ENCODE measurements around the gene NCBP3.

The NCBP3 gene

GRCh38 chr17:3889325-3890012 is 43.4 kb upstream of the NCBP3 start:
- peaks cover 17% of the 10 kb centered on the region for H3K36me3 ChIP-seq
- no peaks in the 10 kb centered on the region for H3K27me3 ChIP-seq (ENCODE audit: insufficient read depth, low read depth, severe bottlenecking)
- no peak overlapping the region for H3K4me3 ChIP-seq (ENCODE audit: low read depth, low read length)
- no peaks in the 10 kb centered on the region for H3K9me3 ChIP-seq (ENCODE audit: severe bottlenecking)
- no peak for DNase-seq
- TF ChIP-seq, protein P1, sequence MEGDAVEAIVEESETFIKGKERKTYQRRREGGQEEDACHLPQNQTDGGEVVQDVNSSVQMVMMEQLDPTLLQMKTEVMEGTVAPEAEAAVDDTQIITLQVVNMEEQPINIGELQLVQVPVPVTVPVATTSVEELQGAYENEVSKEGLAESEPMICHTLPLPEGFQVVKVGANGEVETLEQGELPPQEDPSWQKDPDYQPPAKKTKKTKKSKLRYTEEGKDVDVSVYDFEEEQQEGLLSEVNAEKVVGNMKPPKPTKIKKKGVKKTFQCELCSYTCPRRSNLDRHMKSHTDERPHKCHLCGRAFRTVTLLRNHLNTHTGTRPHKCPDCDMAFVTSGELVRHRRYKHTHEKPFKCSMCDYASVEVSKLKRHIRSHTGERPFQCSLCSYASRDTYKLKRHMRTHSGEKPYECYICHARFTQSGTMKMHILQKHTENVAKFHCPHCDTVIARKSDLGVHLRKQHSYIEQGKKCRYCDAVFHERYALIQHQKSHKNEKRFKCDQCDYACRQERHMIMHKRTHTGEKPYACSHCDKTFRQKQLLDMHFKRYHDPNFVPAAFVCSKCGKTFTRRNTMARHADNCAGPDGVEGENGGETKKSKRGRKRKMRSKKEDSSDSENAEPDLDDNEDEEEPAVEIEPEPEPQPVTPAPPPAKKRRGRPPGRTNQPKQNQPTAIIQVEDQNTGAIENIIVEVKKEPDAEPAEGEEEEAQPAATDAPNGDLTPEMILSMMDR (IDR thresholded peaks at IDR 0.05; ENCODE audit: low read depth, low read length), result no peak
- H3K27ac ChIP-seq, result peak overlapping the region; percentile 84

- H3K27me3 ChIP-seq (ENCODE audit: insufficient read depth, low read depth, severe bottlenecking), result no peaks in the 10 kb centered on the region
- peak; percentile 75 for DNase-seq
- H3K36me3 ChIP-seq, result peaks cover 26% of the 10 kb centered on the region
- TF ChIP-seq, protein P1 (IDR thresholded peaks at IDR 0.05; ENCODE audit: low read depth, low read length), result no peak
- H3K4me3 ChIP-seq (ENCODE audit: low read depth, low read length), result no peak overlapping the region
- H3K9me3 ChIP-seq (ENCODE audit: severe bottlenecking), result no peaks in the 10 kb centered on the region
- peak overlapping the region; percentile 84 for H3K27ac ChIP-seq
Observed at GRCh38 chr17:3888343-3889171, 42.5 kb upstream of the NCBP3 start.

- DNase-seq, result no peak
- TF ChIP-seq, protein P1 (IDR thresholded peaks at IDR 0.05; ENCODE audit: low read depth, low read length), result no peak
Observed at GRCh38 chr17:3887804-3888203, 41.8 kb upstream of the NCBP3 start.

DNA sequence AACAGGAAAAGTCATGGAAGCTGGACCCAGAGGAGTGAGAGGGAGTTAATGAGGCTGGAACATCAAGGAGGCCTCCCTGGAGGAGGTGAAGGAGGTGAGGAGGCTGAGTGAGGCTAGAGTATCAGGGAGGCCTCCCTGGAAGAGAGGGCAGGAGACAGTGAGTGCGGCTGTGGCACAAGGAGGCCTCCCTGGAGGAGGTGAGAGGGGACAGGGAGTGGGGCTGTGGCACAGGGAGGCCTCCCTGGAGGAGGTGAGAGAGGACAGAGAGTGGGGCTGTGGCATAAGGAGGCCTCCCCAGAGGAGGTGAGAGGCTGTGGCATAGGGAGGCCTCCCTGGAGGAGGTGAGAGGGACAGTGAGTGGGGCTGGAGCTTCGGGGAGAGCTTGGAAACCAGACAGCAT is 41.3 kb upstream of the NCBP3 start:
- peak overlapping the region; percentile 84 for H3K27ac ChIP-seq
- H3K4me3 ChIP-seq (ENCODE audit: low read depth, low read length), result no peak overlapping the region
- no peak for DNase-seq
- no peaks in the 10 kb centered on the region for H3K27me3 ChIP-seq (ENCODE audit: insufficient read depth, low read depth, severe bottlenecking)
- no peaks in the 10 kb centered on the region for H3K9me3 ChIP-seq (ENCODE audit: severe bottlenecking)
- TF ChIP-seq, protein P1 (IDR thresholded peaks at IDR 0.05; ENCODE audit: low read depth, low read length), result no peak
- H3K36me3 ChIP-seq, result peaks cover 38% of the 10 kb centered on the region

More at GRCh38 chr17:3887804-3888203, 41.8 kb upstream of the NCBP3 start:
- H3K4me3 ChIP-seq (ENCODE audit: low read depth, low read length), result no peak overlapping the region
- peak overlapping the region; percentile 84 for H3K27ac ChIP-seq
- H3K36me3 ChIP-seq, result peaks cover 34% of the 10 kb centered on the region
- H3K9me3 ChIP-seq (ENCODE audit: severe bottlenecking), result no peaks in the 10 kb centered on the region
- no peaks in the 10 kb centered on the region for H3K27me3 ChIP-seq (ENCODE audit: insufficient read depth, low read depth, severe bottlenecking)

GRCh38 chr17:3886776-3887175 is 40.7 kb upstream of the NCBP3 start:
- Histone ChIP-seq H3K27me3 (ENCODE audit: insufficient read depth, low read depth, severe bottlenecking) (no peaks in the 10 kb centered on the region), H3K9me3 (ENCODE audit: severe bottlenecking) (no peaks in the 10 kb centered on the region), H3K36me3 (peaks cover 44% of the 10 kb centered on the region), H3K27ac (no peak overlapping the region), H3K4me3 (ENCODE audit: low read depth, low read length) (no peak overlapping the region)
- TF ChIP-seq, protein P1 (IDR thresholded peaks at IDR 0.05; ENCODE audit: low read depth, low read length), result no peak
- no peak for DNase-seq

Measured in WERI-Rb-1 (cell line).